ENCODE data around the gene KNG1.

KNG1 gene

GRCh38 chr3:186772701-186773417 is 55.7 kb downstream of the KNG1 start:
- peak in 1 of 3 experiments; percentile 69 for DNase-seq (ENCODE audit: low read depth in 3 of 3)

DNA sequence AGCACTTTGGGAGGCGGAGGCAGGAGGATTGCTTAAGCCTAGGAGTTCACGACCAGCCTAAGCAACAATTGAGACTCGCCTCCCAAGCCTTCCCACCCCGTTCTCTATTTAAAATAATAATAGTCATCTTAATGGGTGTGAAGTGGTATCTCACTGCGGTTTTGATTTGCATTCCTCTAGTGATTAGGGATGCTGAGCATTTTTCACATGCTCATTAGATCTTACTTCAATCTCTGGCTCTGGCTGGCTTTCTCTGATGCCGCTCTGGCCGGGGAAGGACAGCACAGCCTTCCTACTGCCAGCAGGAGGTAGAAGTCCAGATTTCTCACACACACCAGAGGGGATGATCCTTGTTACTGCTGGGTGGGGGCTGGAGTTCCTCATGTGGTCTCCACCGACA is 58.8 kb downstream of the KNG1 start:
- no peak for DNase-seq (ENCODE audit: low read depth in 3 of 3)

DNA sequence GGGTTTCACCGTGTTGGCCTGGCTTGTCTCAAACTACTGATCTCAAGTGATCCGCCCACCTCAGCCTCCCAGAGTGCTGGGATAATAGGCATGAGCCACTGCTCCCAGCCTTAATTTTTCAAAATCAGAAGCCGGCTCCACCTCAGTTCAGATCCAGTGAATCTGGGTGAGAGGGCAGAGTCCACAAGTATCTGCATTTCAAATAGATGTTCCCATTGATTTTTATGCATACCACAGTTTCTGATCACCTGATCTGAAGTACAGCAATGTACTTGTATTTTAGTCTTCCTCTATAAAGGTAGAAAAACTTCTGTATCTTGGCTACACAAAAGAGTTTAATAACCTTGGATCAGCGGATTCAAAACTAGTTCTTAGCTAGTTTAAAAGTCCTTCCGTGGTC is 62.0 kb downstream of the KNG1 start:
- no peak for DNase-seq (ENCODE audit: low read depth in 3 of 3)

DNA sequence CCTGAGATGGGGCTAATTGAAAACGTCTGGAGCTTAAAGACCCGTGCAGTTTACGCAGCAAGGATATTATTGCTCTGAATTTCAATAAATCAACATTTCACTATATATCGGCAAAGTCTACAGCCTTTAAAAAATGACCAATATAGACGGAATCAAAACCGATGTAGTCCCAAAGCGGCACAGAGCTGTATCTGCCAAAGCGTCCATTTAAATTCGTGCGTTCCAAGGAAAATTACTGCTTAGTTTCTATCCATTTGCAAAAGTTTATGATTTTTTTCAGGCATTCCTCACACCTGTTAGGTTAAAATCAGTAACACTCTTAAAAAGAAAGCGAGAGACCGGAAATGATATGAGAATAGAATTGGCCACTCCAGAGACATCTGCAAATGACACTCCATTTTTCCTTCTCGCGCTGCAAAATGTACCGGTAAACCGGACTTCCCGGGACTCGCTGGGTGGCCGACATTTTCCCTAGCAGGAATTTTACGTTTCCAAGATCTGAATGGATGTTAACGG is 65.4 kb downstream of the KNG1 start:
- DNase-seq (ENCODE audit: low read depth in 3 of 3) = no peak

- DNase-seq (ENCODE audit: low read depth in 3 of 3) = peak; percentile 83 to 89 (median 85)
Measured at GRCh38 chr3:186783058-186783730, 66.0 kb downstream of the KNG1 start, which contains the start of gene EIF4A2. Gene EIF4A2, plus strand, starts transcription at chr3:186783577. Its CDS starts 34 bp downstream, at chr3:186783611.

DNA sequence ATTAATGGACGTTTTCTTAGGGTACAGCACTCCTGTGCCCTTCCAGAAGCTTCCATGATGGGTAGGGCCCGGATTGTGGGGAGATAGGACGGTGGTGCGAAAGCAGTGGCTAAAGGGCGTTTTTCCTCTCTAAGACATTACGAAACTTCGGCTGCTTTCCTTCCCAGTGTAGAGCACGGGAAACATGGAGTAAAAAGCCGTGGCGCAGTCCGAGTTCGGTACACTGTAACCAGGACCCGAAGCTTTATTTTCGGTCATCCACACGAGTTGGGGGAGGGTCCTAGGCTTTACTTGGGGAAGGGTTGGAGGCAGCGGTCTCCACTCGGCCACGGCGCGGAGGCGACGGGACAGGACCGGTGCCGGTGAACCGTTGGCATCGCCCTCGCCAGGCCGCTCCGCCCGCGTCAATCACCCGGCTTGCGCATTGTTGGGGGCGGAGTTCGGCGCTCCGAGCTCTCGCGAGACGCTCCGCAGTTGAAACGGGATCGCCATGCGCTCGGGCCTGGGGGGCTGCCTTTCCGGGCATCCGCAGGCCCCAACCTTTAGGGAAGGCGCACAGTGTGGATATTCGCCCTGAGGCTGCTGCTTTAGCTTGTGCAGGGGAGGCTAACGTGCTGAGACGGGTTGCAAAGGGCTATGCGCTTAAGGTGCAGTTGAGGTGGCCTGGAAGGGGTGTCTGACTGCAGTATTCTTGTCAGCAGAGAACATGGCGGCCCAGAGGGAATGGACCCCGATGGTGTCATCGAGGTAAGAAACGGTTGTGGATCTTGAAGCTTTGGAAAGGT is 66.8 kb downstream of the KNG1 start:
- DNase-seq (ENCODE audit: low read depth in 3 of 3) = peak in 2 of 3 experiments; percentile 53 to 70

DNA sequence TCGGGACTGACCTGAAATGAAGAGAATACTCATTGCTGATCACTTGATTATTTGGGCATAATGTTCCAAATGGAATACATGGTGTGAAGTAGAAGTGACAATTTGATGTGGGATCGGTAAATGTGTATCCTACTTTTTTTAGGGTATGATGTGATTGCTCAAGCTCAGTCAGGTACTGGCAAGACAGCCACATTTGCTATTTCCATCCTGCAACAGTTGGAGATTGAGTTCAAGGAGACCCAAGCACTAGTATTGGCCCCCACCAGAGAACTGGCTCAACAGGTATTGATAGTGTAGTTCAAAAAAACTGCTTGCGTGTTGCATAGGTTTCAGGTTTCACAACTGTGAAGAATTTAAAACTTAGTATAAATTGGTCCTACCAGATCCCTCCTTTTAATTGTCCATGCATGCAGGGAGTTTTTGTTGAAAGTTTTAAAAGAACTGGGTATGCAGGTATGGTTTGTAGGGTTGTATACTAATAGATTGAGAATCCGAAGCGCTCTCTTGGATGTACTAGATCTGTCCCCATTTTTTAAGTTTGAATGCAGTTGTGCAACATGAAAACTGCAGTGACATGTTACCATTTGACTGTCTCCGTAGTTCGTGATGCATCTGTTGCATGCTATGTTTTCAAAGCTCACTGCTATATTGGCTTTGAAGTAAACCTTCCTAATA is 67.8 kb downstream of the KNG1 start:
- no peak for DNase-seq (ENCODE audit: low read depth in 3 of 3)

- DNase-seq (ENCODE audit: low read depth in 3 of 3) = no peak
Measured at GRCh38 chr3:186785495-186786018, 68.4 kb downstream of the KNG1 start.

GRCh38 chr3:186786922-186787321 is 69.8 kb downstream of the KNG1 start:
- no peak for DNase-seq (ENCODE audit: low read depth in 3 of 3)

- no peak for DNase-seq (ENCODE audit: low read depth in 3 of 3)
Measured at GRCh38 chr3:186787642-186788481, 70.7 kb downstream of the KNG1 start.

GRCh38 chr3:186788482-186789370 is 71.6 kb downstream of the KNG1 start:
- DNase-seq (ENCODE audit: low read depth in 3 of 3) = no peak

GRCh38 chr3:186789554-186790260 is 72.5 kb downstream of the KNG1 start:
- DNase-seq (ENCODE audit: low read depth in 3 of 3) = no peak

DNA sequence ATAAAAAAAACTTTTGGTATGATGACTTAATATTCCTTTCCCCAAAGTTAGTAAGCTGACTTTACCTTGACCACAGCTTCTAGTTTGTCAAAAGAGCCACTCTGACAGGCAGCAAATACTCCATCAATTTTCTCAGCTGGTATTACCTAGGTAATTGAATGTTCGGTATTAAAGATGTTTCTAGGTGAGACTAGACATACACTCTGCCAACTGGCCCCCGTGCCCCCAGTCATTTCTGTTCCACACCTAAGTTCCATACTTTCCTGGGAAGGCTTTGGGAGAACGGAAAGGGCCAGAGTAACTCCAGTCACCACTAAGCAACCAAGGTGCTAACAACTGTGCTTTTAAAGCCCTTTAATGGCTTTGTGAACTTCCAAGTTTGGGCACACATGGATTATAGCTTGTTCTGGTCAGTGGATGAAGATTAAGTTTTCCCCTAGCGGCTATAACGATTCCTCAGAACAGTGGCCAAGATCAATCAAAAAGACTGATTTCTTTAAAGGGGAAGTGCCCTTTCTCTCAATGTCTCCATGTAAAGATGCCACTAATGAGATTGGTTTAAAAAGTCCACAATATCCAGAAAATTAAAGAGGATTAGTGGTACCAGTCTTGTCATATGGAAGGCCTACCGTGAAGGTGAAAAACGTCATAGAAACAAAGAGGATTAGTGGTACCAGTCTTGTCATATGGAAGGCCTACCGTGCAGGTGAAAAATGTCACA is 73.3 kb downstream of the KNG1 start:
- DNase-seq (ENCODE audit: low read depth in 3 of 3) = no peak
